ENCODE data around the gene ARHGEF16. TPM values are rescaled to one million over a fixed set of nuclear protein-coding genes. Genes with fewer than 3 reads are reported as not detected.

The ARHGEF16 gene
- total RNA-seq, 1 experiment from 2014 or later, result 10.1 TPM

- ChIA-PET CTCF (interaction anchor here (0.5 to 1.5 kb wide), 12 partner anchors 13 to 200 kb away, joined by 3 to 14 read pairs (median 3); no protein-coding TSS in a partner anchor), POLR2A (interaction anchor here (0.6 kb wide), 1 partner anchor 14 kb away, joined by 4 read pairs; no protein-coding TSS in a partner anchor)
- ATAC-seq, result peak; percentile 79
- Histone ChIP-seq H3K27ac (ENCODE audit: low read length) (no peak overlapping the region), H3K27me3 (ENCODE audit: control insufficient read depth, insufficient read depth, low read length) (no peaks in the 10 kb centered on the region), H3K4me3 (ENCODE audit: low read depth in 2 of 2, low read length in 2 of 2) (peak overlapping the region in 1 of 2 experiments; percentile 17; a peak in 1 of 4 replicates), H3K9me3 (ENCODE audit: control insufficient read depth, insufficient read depth, low read depth, low read length) (no peaks in the 10 kb centered on the region), H3K4me1 (ENCODE audit: control insufficient read depth, insufficient read depth, low read length) (0 out of 2 replicates have a peak, but pooled peaks cover 3% of the 10 kb centered on the region), H3K36me3 (ENCODE audit: control insufficient read depth, insufficient read depth, low read length) (no peaks in the 10 kb centered on the region)
- peak; percentile 98 for TF ChIP-seq CTCF (IDR thresholded peaks at IDR 0.05)
- TF ChIP-seq TCF7L2 (IDR thresholded peaks at IDR 0.05; ENCODE audit: low read depth, low read length), result no peak
- in situ Hi-C loops (cut with HindIII; ENCODE audit: low pct_unique_long_range_greater_than_20kb, low sequenced_read_pairs) (no loop called here), intact Hi-C loops (cut with micrococcal nuclease; ENCODE audit: unreplicated experiment) (loop anchor here (2.0 to 10.0 kb wide), 2 partner anchors 73 to 129 kb away; no protein-coding TSS in a partner anchor)
- DNase-seq (ENCODE audit: low read depth, low spot score), result peak; percentile 39
- BruUV-seq (replicated peaks), result no TSS peak
Observed at GRCh38 chr1:3491291-3492246, 37.1 kb downstream of the ARHGEF16 start.

DNA sequence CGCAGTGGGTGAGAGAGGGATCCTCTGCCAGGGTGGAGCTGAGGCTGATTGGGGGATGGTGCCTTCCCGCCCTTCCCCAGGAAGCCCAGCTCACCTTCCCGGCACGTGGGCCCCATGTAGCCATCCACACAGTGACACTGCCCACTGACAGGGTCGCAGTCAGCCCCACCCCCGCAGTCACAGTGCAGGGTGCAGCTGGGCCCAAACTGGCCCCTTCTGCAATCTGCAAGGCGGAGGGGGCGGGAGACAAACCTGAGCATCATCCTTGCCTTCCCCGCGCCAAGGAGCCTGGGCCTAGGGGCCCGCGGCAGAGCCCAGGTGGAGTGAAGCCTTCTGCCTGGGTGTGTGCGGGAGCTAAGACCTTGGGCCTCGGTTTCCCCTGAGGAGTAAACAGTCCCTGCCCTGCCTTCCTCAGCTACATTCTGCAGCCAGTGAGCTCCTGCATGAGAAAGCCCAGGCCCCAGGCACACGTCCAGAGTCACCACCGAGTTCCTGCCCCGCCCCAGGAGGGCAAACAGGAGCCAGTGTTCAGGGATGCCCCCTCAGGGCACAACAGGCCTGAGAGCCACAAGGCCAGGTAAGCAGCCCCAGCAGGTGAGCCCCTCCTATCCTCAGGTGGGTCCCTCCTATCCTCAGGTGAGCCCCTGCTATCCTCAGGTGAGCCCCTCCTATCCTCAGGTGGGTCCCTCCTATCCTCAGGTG is 38.2 kb downstream of the ARHGEF16 start:
- TF ChIP-seq TCF7L2 (IDR thresholded peaks at IDR 0.05; ENCODE audit: low read depth, low read length) (no peak), SIN3A (IDR thresholded peaks at IDR 0.05; ENCODE audit: borderline replicate concordance, insufficient read depth, low read depth, low read length) (no peak), CTCF (IDR thresholded peaks at IDR 0.05) (no peak), POLR2AphosphoS5 (IDR thresholded peaks at IDR 0.05; ENCODE audit: low read depth, low read length) (no peak)
- TF ChIP-seq, protein P1, sequence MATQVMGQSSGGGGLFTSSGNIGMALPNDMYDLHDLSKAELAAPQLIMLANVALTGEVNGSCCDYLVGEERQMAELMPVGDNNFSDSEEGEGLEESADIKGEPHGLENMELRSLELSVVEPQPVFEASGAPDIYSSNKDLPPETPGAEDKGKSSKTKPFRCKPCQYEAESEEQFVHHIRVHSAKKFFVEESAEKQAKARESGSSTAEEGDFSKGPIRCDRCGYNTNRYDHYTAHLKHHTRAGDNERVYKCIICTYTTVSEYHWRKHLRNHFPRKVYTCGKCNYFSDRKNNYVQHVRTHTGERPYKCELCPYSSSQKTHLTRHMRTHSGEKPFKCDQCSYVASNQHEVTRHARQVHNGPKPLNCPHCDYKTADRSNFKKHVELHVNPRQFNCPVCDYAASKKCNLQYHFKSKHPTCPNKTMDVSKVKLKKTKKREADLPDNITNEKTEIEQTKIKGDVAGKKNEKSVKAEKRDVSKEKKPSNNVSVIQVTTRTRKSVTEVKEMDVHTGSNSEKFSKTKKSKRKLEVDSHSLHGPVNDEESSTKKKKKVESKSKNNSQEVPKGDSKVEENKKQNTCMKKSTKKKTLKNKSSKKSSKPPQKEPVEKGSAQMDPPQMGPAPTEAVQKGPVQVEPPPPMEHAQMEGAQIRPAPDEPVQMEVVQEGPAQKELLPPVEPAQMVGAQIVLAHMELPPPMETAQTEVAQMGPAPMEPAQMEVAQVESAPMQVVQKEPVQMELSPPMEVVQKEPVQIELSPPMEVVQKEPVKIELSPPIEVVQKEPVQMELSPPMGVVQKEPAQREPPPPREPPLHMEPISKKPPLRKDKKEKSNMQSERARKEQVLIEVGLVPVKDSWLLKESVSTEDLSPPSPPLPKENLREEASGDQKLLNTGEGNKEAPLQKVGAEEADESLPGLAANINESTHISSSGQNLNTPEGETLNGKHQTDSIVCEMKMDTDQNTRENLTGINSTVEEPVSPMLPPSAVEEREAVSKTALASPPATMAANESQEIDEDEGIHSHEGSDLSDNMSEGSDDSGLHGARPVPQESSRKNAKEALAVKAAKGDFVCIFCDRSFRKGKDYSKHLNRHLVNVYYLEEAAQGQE (IDR thresholded peaks at IDR 0.05; ENCODE audit: insufficient read depth in 1 of 2, low read depth in 2 of 2, low read length in 1 of 2), result no peak
- Histone ChIP-seq H3K27me3 (ENCODE audit: control insufficient read depth, insufficient read depth, low read length) (no peaks in the 10 kb centered on the region), H3K4me3 (ENCODE audit: low read depth in 2 of 2, low read length in 2 of 2) (no peak overlapping the region), H3K4me1 (ENCODE audit: control insufficient read depth, insufficient read depth, low read length) (0 out of 2 replicates have a peak, but pooled peaks cover 5% of the 10 kb centered on the region), H3K9me3 (ENCODE audit: control insufficient read depth, insufficient read depth, low read depth, low read length) (no peaks in the 10 kb centered on the region), H3K36me3 (ENCODE audit: control insufficient read depth, insufficient read depth, low read length) (no peaks in the 10 kb centered on the region), H3K27ac (ENCODE audit: low read length) (no peak overlapping the region)
- BruUV-seq (replicated peaks), result no TSS peak
- intact Hi-C loops (cut with micrococcal nuclease; ENCODE audit: unreplicated experiment), result loop anchor here (10.0 kb wide), 1 partner anchor 72 kb away; no protein-coding TSS in a partner anchor
- DNase-seq (ENCODE audit: low read depth, low spot score), result no peak
- in situ Hi-C loops (cut with HindIII; ENCODE audit: low pct_unique_long_range_greater_than_20kb, low sequenced_read_pairs), result no loop called here
- ChIA-PET POLR2A (no interaction called here), CTCF (interaction anchor here (1.1 kb wide), 1 partner anchor 126 kb away, joined by 3 read pairs; no protein-coding TSS in a partner anchor)
- no peak for ATAC-seq
